EL (cell line): Measurements from ENCODE around the gene SRSF8.
A peak's percentile ranks its signal among the peaks of the same experiment; 100 is the strongest.

ENCODE experiments used
- DNase-seq: peaks from one replicate; pipeline ENCODE4 v3.0.0-alpha.2; 2016

Gene SRSF8

DNA sequence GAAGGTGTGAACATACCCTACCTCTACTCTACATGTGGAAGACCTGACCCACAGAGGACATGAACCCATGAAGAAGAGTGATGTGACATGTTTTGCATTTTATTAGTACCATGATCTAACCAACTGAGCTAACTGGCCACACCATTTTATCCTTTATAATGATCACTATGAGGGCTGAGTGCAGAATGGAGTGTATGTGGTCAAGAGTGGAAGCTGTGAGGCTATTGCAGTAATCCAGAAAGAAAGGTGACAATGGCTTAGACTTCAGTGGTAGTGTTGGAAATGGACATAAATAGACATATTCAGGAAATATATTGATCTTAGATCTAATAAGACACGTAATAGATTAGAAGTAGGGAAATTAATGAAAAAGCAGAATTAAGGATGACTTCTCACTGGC, 3.8 kb downstream of the SRSF8 start:
- DNase-seq, result no peak

DNA sequence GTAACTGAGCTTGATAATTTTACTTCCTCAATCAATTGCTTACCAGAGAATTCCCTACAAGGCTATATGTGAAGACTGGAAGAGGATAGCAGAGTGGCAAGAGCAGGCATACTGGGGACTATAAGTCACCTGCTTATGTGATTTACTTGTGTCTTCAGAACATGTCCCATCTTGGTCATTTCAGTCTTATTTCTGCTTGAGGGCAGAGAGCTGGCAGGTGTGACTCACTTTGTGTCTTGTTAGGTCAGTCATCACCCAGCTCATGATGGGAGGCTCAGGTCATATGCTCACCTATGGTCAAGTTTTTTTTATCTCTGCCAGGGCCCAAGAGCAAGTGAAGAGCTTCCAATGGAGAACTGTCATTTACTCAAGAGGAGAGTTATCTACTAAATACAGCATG, 6.2 kb downstream of the SRSF8 start:
- DNase-seq, result no peak

DNA sequence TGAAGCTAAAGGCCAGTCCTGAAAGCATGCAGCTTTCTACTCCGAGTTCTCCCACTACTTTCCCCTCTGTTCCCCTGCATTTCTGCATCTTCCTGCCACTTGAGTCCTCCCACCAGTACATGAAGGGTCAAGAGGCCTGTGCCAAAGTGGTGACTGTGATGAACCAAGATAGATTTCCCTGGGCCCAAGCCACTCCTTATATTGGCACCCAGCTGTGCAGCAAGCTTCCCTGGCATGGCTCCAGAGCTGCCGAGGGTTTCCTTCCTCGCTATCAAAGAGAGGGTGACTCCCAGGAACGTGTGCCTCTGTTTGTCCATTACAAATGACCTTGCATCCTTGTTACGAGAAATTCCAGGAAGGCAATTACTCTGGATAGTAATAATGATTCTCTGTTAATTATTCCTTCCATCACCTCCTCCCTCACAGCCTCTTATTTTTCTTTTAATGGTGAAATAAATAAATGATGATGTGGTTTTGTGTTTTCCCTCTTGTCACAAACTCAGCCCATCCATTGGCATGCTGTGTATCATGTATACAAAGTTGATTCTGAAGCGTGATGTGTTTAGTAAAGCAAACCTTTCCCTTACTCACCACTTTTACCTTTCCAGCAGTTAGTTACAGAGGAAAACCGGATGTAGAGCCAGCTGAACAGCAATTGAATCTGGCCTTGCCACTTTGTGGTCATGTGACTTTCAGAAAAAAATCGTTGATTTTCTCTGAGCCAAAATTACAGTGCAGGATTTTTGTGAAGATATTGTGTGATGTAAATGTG, 8.3 kb downstream of the SRSF8 start:
- no peak for DNase-seq

DNA sequence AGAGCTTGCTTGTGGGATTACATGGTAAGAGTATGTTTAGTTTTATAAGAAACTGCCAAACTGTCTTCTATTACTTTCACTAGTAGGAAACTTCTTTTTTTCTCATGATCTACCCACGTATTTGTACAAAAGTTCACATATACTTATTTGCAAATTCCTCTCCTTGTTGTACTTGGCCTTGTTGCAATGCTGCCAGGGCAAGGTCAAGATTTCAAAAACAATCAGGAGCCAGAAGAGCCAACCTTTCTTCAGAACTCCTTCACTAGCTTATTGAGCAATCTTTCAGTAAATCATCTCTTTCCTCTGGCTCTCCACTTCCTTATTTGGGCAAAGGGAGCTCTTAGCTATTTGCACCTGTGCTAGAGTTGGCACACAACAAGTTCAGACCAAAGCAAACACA, 9.7 kb downstream of the SRSF8 start:
- DNase-seq, result peak; percentile 13

GRCh38 chr11:95076981-95077380, 10.3 kb downstream of the SRSF8 start:
- DNase-seq, result no peak

- DNase-seq, result no peak
Measured at GRCh38 chr11:95078526-95078925, 11.8 kb downstream of the SRSF8 start.

GRCh38 chr11:95081010-95081409, 14.3 kb downstream of the SRSF8 start:
- no peak for DNase-seq

GRCh38 chr11:95081412-95081811, 14.7 kb downstream of the SRSF8 start:
- no peak for DNase-seq

DNA sequence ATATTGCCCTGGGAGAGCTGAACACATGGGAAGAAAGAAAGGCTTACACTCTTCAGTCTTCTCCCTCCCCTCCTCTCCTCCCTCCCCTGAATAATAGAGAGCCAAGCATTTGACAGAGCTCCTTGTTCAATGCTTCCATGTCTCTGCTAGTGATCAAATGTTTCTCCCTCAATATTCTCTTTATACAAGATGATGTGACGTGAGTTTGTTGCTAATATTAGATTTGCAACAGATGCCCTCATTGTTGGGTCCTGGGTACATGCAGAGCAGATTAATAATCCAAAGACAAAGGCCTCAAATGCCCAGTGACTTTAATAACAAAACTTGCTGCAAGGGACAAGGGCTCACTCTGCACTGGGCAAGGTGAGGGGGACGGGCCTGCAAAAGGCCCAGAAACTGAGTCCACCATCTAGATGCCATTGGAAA, 15.9 kb downstream of the SRSF8 start:
- DNase-seq, result no peak

- DNase-seq, result no peak
Measured at GRCh38 chr11:95084509-95084908, 17.8 kb downstream of the SRSF8 start.

GRCh38 chr11:95085117-95085816, 18.5 kb downstream of the SRSF8 start:
- DNase-seq, result no peak

- DNase-seq, result no peak
Measured at GRCh38 chr11:95086151-95086550, 19.4 kb downstream of the SRSF8 start.

DNA sequence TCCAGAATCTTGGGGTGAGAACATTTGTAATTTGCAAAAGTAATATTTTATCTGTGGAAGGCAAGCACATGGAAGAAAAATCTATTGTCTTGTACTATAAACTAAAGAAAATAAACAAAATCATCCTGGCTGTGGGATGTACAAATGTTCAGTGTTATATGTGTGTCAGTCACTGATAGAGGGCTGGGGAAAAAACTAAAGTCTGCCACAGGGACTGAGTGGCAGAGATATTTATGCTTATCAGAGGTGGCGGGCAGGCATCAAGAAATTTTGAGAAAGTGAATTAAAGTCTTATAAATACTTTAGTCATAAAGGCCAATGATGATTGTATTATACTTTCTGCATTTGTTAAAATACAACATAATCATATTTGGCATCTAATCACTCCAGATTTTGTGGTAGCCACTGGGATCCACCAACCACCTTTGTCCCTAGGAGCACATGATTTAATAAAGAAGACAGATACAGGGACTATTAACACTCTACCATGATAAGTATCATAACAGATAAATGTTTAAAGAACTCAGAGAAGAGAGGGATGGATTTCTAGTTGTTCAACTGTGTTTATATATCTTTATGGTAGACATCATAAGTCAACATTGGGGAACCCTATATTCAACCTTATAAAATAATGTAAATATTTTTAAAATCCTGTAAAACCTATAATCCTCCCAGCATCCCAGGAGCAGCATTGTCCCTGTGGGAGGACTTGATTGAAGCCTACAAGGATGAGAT, 20.3 kb downstream of the SRSF8 start:
- no peak for DNase-seq

GRCh38 chr11:95088946-95089619, 22.4 kb downstream of the SRSF8 start:
- DNase-seq, result no peak

- DNase-seq, result peak; percentile 86
Measured at GRCh38 chr11:95089620-95090542, 23.2 kb downstream of the SRSF8 start, which contains the start of gene ENDOD1. TSS of gene ENDOD1 (plus strand) at chr11:95089846. CDS start at chr11:95089928, 82 bp downstream.

DNA sequence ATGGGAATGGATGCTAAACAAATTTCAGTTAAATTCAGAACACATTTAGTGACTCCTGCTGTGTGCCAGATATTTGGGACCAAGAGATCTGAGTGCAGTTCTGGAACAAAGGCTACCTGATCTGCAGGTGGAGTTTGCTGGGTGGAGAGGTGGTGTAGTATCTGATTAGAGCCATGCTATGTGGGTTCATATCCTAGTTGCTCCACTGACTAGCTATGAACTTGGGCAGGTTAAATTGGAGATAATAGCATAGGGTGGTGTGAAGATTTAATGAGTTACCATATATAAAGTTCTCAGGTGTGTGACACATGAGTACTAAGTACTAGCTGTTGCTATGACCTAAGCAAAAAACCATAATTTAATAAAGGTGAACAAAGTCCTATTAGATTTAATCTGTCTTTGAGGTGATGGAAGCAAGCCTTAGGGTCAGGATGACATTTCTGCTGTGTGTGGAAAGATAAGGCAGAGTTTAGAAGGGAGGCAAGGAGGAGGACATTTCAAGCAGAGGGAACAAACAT, 25.0 kb downstream of the SRSF8 start:
- no peak for DNase-seq

DNA sequence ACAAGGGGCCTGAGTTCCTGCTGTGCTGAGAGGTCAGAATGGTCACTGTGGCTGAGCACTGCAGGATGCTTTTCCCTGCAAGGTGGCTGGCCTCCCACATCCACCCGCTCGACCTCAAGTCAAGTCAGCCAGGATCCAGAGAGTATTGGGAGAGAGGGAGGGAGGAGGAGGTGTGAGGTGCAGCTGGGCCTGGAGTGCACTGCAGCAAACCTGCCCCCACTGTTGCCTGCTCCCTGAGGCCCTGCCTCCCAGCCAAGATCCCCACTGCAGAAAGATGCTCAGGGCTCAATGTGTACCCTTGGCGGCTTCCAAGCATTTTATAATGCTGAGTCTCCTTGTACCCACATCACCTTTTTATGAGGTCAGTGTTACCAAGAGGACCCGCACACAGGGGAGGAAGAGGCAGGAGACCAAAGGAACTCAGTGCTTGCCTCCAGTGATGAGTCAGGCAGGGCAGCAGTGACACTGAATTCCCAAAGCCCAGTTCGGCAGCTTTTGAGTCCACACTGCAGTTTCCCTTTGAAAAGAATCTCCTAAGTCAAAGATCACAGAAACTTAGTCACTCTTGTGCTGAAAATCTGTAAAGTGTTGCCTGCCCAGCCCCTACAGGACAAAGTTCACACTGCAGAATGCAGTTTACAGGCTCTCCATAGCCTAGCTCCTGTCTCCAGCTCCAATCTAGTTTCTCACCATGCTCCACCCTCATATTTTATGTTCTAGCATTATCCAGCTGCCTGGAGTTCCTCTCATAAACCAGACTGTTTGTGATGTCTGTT, 26.0 kb downstream of the SRSF8 start:
- peak; percentile 86 for DNase-seq

DNA sequence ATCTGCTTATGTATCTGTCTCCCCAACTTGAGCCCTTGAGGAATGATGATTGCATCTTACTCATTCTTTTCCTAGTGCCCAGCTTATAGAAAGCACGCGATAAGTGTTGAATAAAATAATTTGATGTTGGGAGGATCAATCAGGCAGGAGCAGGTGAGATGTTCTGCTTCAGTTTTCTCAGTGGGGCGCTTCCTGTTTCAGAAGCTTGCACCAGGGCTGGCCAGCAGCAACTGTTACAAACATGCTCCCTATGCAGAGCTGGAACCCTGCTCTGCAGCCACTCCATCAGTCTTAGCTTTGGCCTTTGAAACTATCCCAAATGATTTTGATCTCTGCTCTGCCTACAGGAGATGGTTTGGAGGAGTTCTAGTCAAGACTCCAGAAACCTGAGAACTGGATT, 26.8 kb downstream of the SRSF8 start:
- DNase-seq, result no peak

GRCh38 chr11:95095858-95096587, 29.3 kb downstream of the SRSF8 start:
- DNase-seq, result peak; percentile 42

- no peak for DNase-seq
Measured at GRCh38 chr11:95097209-95097608, 30.5 kb downstream of the SRSF8 start.
